OCI-LY7 (cell line): Measurements from ENCODE around the gene CTBP2. TPM values are rescaled to one million over a fixed set of nuclear protein-coding genes. Genes with fewer than 3 reads are reported as not detected.

Experiments
- BruUV-seq: library from RNA; stranded (reverse); fragments of 400-500 nt; replicated peaks from 2 replicates; lab custom pipeline; 2021; lab: Mats Ljungman, UMichigan
- CTCF ChIA-PET: fragments of 300-600 bp; sonication (Branson Sonifier 250); formaldehyde crosslinking; loops from one replicate; lab custom pipeline; 2022; ENCODE audit warnings: antibody characterized with exemption; ENCODE audit not compliant: unreplicated experiment; lab: Charles Lee
- POLR2A ChIA-PET: fragments of 300-600 bp; sonication (Branson Sonifier 250); formaldehyde crosslinking; loops from one replicate; lab custom pipeline; 2022; ENCODE audit warnings: antibody characterized with exemption; lab: Charles Lee
- DNase-seq: peaks from one replicate; pipeline ENCODE4 v3.0.0-alpha.2; 2015; ENCODE audit warnings: low spot score
- H2AFZ ChIP-seq: fragments of 200-600 bp; sonication (generic), shearing (Covaris generic); 2 replicates; pipeline ENCODE4 v1.6.1; 2014; ENCODE audit warnings: mild to moderate bottlenecking, antibody characterized with exemption, low read length, moderate library complexity
- H3K27ac ChIP-seq: fragments of 200-600 bp; sonication (generic); 2 replicates; pipeline ENCODE4 v1.5.1; 2014; ENCODE audit warnings: mixed run types, low read depth, mild to moderate bottlenecking, moderate library complexity, low read length, inconsistent platforms; ENCODE audit not compliant: poor library complexity, severe bottlenecking
- H3K36me3 ChIP-seq: fragments of 200-600 bp; sonication (generic); 2 replicates; pipeline ENCODE4 v1.6.1; 2014; ENCODE audit warnings: mild to moderate bottlenecking, antibody characterized with exemption, low read length, moderate library complexity, mixed read lengths; ENCODE audit not compliant: insufficient read depth
- H3K4me1 ChIP-seq: fragments of 200-600 bp; sonication (generic); 2 replicates; pipeline ENCODE4 v1.5.1; 2014; ENCODE audit warnings: mild to moderate bottlenecking, low read length; ENCODE audit not compliant: insufficient read depth, poor library complexity, severe bottlenecking
- H3K4me2 ChIP-seq: fragments of 200-600 bp; sonication (generic); 2 replicates; pipeline ENCODE4 v1.6.1; 2014; ENCODE audit warnings: mild to moderate bottlenecking, low read length
- H3K4me3 ChIP-seq: fragments of 200-600 bp; sonication (generic); 2 replicates; pipeline ENCODE4 v1.5.1; 2014; ENCODE audit warnings: mild to moderate bottlenecking, low read depth, low read length; ENCODE audit not compliant: poor library complexity, severe bottlenecking
- H3K79me2 ChIP-seq: fragments of 200-600 bp; sonication (generic); 2 replicates; pipeline ENCODE4 v1.6.1; 2016; ENCODE audit warnings: low read depth, mild to moderate bottlenecking, low read length, moderate library complexity, mixed read lengths; ENCODE audit not compliant: insufficient read depth
- H3K9me2 ChIP-seq: fragments of 200-600 bp; sonication (generic); 2 replicates; pipeline ENCODE4 v1.6.1; 2016; ENCODE audit warnings: mild to moderate bottlenecking, low read length, mixed read lengths; ENCODE audit not compliant: insufficient read depth
- H3K9me3 ChIP-seq: fragments of 200-600 bp; sonication (generic); 2 replicates; pipeline ENCODE4 v1.6.1; 2014; ENCODE audit warnings: mild to moderate bottlenecking, mixed run types, low read length, mixed read lengths
- H4K20me1 ChIP-seq: fragments of 200-600 bp; sonication (generic); 2 replicates; pipeline ENCODE4 v1.6.1; 2014; ENCODE audit warnings: mild to moderate bottlenecking, antibody characterized with exemption, low read length, moderate library complexity, mixed read lengths; ENCODE audit not compliant: insufficient read depth
- CTCF ChIP-seq: fragments of 200-600 bp; sonication (generic); conservative IDR thresholded peaks from 2 replicates; pipeline ENCODE4 v1.5.1; 2014; ENCODE audit warnings: mild to moderate bottlenecking, antibody characterized with exemption, low read length, moderate library complexity, mixed read lengths
- EZH2phosphoT487 ChIP-seq: fragments of 200-600 bp; sonication (generic); IDR thresholded peaks from 2 replicates; pipeline ENCODE4 v1.6.1; 2018; ENCODE audit warnings: low read depth, borderline replicate concordance, mild to moderate bottlenecking, mixed run types, antibody characterized with exemption, low read length, moderate library complexity, mixed read lengths
- intact Hi-C: fragments of 100-400 bp; cut with micrococcal nuclease; formaldehyde crosslinking; loops from one replicate; pipeline ENCODE4 v1.10.0; 2022; ENCODE audit not compliant: unreplicated experiment
- total RNA-seq, 2 experiments: library from RNA; depleted of rRNA in 1 of 2; stranded (reverse); fragments of >200 nt in 1 of 2; shearing (Covaris generic) in 1 of 2; gene quantifications; 2 replicates each; pipeline ENCODE4 v1.2.3, GENCODE V29; 2014 to 2022

Gene CTBP2
- total RNA-seq, 2 experiments from 2014 or later, result not detected

- BruUV-seq, result no TSS peak
- POLR2A ChIA-PET, result interaction anchor here (1.1 to 1.6 kb wide), 4 partner anchors 10 to 52 kb away, joined by 3 to 6 read pairs (median 3); no protein-coding TSS in a partner anchor
These were observed 167.0 kb downstream of the CTBP2 start for GRCh38 chr10:124993345-124993708.

GRCh38 chr10:124992462-124993344 is 167.7 kb downstream of the CTBP2 start:
- ChIA-PET CTCF (interaction anchor here (1.6 kb wide), 1 partner anchor 69 kb away, joined by 7 read pairs; no protein-coding TSS in a partner anchor), POLR2A (interaction anchor here (0.6 to 1.6 kb wide), 6 partner anchors 9 to 941 kb away, joined by 3 to 6 read pairs (median 3); no protein-coding TSS in a partner anchor)
- Histone ChIP-seq H3K36me3 (peaks cover 8% of the 10 kb centered on the region), H4K20me1 (no peaks in the 10 kb centered on the region), H3K4me3 (no peak overlapping the region), H3K9me2 (no peaks in the 10 kb centered on the region), H2AFZ (no peak overlapping the region), H3K79me2 (no peaks in the 10 kb centered on the region), H3K27ac (no peak overlapping the region), H3K4me1 (peaks cover 28% of the 10 kb centered on the region), H3K4me2 (no peak overlapping the region), H3K9me3 (no peaks in the 10 kb centered on the region)
- no peak for TF ChIP-seq EZH2phosphoT487
- TF ChIP-seq CTCF, result peak; percentile 79
- DNase-seq, result peak; percentile 65
- BruUV-seq, result no TSS peak
- intact Hi-C loops, result loop anchor here (1.0 kb wide), 1 partner anchor 69 kb away; no protein-coding TSS in a partner anchor

More at GRCh38 chr10:124993345-124993708, 167.0 kb downstream of the CTBP2 start:
- Histone ChIP-seq H3K27ac (no peak overlapping the region), H3K79me2 (no peaks in the 10 kb centered on the region), H4K20me1 (no peaks in the 10 kb centered on the region), H3K4me1 (peaks cover 21% of the 10 kb centered on the region), H3K4me2 (no peak overlapping the region), H3K4me3 (no peak overlapping the region), H2AFZ (no peak overlapping the region), H3K9me3 (no peaks in the 10 kb centered on the region), H3K36me3 (peaks cover 4% of the 10 kb centered on the region), H3K9me2 (no peaks in the 10 kb centered on the region)
- intact Hi-C loops, result no loop called here
- CTCF ChIA-PET, result interaction anchor here (1.6 kb wide), 1 partner anchor 69 kb away, joined by 7 read pairs; no protein-coding TSS in a partner anchor
- TF ChIP-seq EZH2phosphoT487, result no peak
- no peak for TF ChIP-seq CTCF
- no peak for DNase-seq
